H9 (cell line): Measurements from ENCODE around the gene CHGA. TPM values are rescaled to one million over a fixed set of nuclear protein-coding genes. Genes with fewer than 3 reads are reported as not detected.

ENCODE experiments used
- DNase-seq: peaks from one replicate; pipeline ENCODE4 v3.0.0-alpha.2; 2017
- H2AFZ ChIP-seq: one replicate; pipeline ENCODE4 v1.6.1; 2013; ENCODE audit warnings: mild to moderate bottlenecking, low read length, control low read depth, moderate library complexity
- H2AK5ac ChIP-seq: 2 replicates; pipeline ENCODE4 v1.6.1; 2013; ENCODE audit warnings: low read length, control low read depth, mixed read lengths; ENCODE audit not compliant: insufficient read length
- H2BK120ac ChIP-seq: one replicate; pipeline ENCODE4 v1.6.1; 2013; ENCODE audit warnings: low read depth, mild to moderate bottlenecking, low read length, control low read depth, inconsistent platforms; ENCODE audit not compliant: poor library complexity, severe bottlenecking
- H2BK12ac ChIP-seq: 2 replicates; pipeline ENCODE4 v1.6.1; 2013; ENCODE audit warnings: low read length, control low read depth, mixed read lengths, low read depth; ENCODE audit not compliant: insufficient read length
- H2BK15ac ChIP-seq: 2 replicates; pipeline ENCODE4 v1.6.1; 2013; ENCODE audit warnings: low read depth, low read length, control low read depth
- H2BK20ac ChIP-seq: one replicate; pipeline ENCODE4 v1.6.1; 2013; ENCODE audit warnings: low read depth, mild to moderate bottlenecking, low read length, control low read depth, inconsistent platforms; ENCODE audit not compliant: poor library complexity, severe bottlenecking
- H2BK5ac ChIP-seq: 2 replicates; pipeline ENCODE4 v1.6.1; 2013; ENCODE audit warnings: low read length, control low read depth, mixed read lengths; ENCODE audit not compliant: insufficient read length
- H3K14ac ChIP-seq: 2 replicates; pipeline ENCODE4 v1.6.1; 2013; ENCODE audit warnings: low read length, control low read depth; ENCODE audit not compliant: insufficient read depth
- H3K18ac ChIP-seq: 2 replicates; pipeline ENCODE4 v1.6.1; 2013; ENCODE audit warnings: low read depth, mild to moderate bottlenecking, mixed read lengths, low read length, control low read depth; ENCODE audit not compliant: insufficient read length
- H3K23ac ChIP-seq: 2 replicates; pipeline ENCODE4 v1.6.1; 2013; ENCODE audit warnings: low read length, control low read depth, mixed read lengths, low read depth; ENCODE audit not compliant: insufficient read length
- H3K23me2 ChIP-seq: 2 replicates; pipeline ENCODE4 v1.6.1; 2013; ENCODE audit warnings: low read depth, mild to moderate bottlenecking, mixed read lengths, low read length, control low read depth; ENCODE audit not compliant: insufficient read length, poor library complexity, severe bottlenecking
- H3K27ac ChIP-seq: 2 replicates; pipeline ENCODE4 v1.5.1; 2013; ENCODE audit warnings: low read length, control low read depth, mixed read lengths, low read depth; ENCODE audit not compliant: insufficient read length
- H3K27me3 ChIP-seq: 2 replicates; pipeline ENCODE4 v1.6.1; 2013; ENCODE audit warnings: low read length, control low read depth, inconsistent platforms; ENCODE audit not compliant: insufficient read depth
- H3K4ac ChIP-seq: 2 replicates; pipeline ENCODE4 v1.6.1; 2013; ENCODE audit warnings: low read depth, mild to moderate bottlenecking, control low read depth, inconsistent platforms, low read length, moderate library complexity
- H3K4me1 ChIP-seq: 2 replicates; pipeline ENCODE4 v1.6.1; 2013; ENCODE audit warnings: low read length, control low read depth, inconsistent platforms; ENCODE audit not compliant: insufficient read depth
- H3K4me2 ChIP-seq: 2 replicates; pipeline ENCODE4 v1.6.1; 2013; ENCODE audit warnings: low read length, control low read depth, mixed read lengths; ENCODE audit not compliant: insufficient read length, insufficient read depth
- H3K56ac ChIP-seq: 2 replicates; pipeline ENCODE4 v1.6.1; 2013; ENCODE audit warnings: low read depth, mild to moderate bottlenecking, mixed read lengths, low read length, control low read depth; ENCODE audit not compliant: insufficient read length
- H3K79me1 ChIP-seq: 2 replicates; pipeline ENCODE4 v1.6.1; 2013; ENCODE audit warnings: low read depth, mild to moderate bottlenecking, moderate library complexity, low read length, control low read depth, inconsistent platforms; ENCODE audit not compliant: insufficient read depth, poor library complexity, severe bottlenecking
- H3K79me2 ChIP-seq: 2 replicates; pipeline ENCODE4 v1.6.1; 2013; ENCODE audit warnings: low read length, control low read depth, inconsistent platforms; ENCODE audit not compliant: insufficient read depth
- H3K9ac ChIP-seq: 2 replicates; pipeline ENCODE4 v1.6.1; 2013; ENCODE audit warnings: low read length, control low read depth, mixed read lengths; ENCODE audit not compliant: insufficient read length; ENCODE audit errors: extremely low read depth
- H3K9me3 ChIP-seq: one replicate; pipeline ENCODE4 v1.6.1; 2013; ENCODE audit warnings: low read depth, low read length, inconsistent platforms; ENCODE audit not compliant: control insufficient read depth
- H3T11ph ChIP-seq: one replicate; pipeline ENCODE4 v1.6.1; 2013; ENCODE audit warnings: mild to moderate bottlenecking, low read length, control low read depth, inconsistent platforms
- H4K20me1 ChIP-seq: one replicate; pipeline ENCODE4 v1.6.1; 2013; ENCODE audit not compliant: control insufficient read depth, insufficient read length, insufficient read depth
- H4K5ac ChIP-seq: 2 replicates; pipeline ENCODE4 v1.6.1; 2013; ENCODE audit warnings: low read depth, mild to moderate bottlenecking, mixed read lengths, low read length, control low read depth; ENCODE audit not compliant: insufficient read length
- H4K8ac ChIP-seq: replicated peaks from 2 replicates; pipeline ENCODE4 v1.6.1; 2013; ENCODE audit warnings: low read length, control low read depth, mixed read lengths, low read depth; ENCODE audit not compliant: insufficient read length
- H4K91ac ChIP-seq: 2 replicates; pipeline ENCODE4 v1.6.1; 2013; ENCODE audit warnings: low read depth, mild to moderate bottlenecking, moderate library complexity, mixed read lengths, low read length, control low read depth; ENCODE audit not compliant: insufficient read length
- H3K27ac Mint-ChIP-seq, 3 experiments: 2 replicates in 2 of 3; 3 replicates in 1 of 3; pipeline ENCODE4 v1.8.0; 2020 to 2021; ENCODE audit warnings: mixed read lengths in 3 of 3, mild to moderate bottlenecking in 1 of 3, moderate library complexity in 1 of 3
- H3K27me3 Mint-ChIP-seq: 2 replicates; pipeline ENCODE4 v1.8.0; 2021; ENCODE audit warnings: low read depth, mild to moderate bottlenecking, moderate library complexity, mixed read lengths
- H3K36me3 Mint-ChIP-seq, 3 experiments: 2 replicates in 2 of 3; 3 replicates in 1 of 3; pipeline ENCODE4 v1.8.0; 2020 to 2021; ENCODE audit warnings: low read depth in 3 of 3, mixed read lengths in 3 of 3; ENCODE audit not compliant: insufficient read depth in 1 of 3
- H3K4me1 Mint-ChIP-seq, 2 experiments: 2 replicates each; pipeline ENCODE4 v1.8.0; 2020; ENCODE audit warnings: mixed read lengths in 2 of 2
- H3K4me3 Mint-ChIP-seq, 2 experiments: 2 replicates in 1 of 2; 3 replicates in 1 of 2; pipeline ENCODE4 v1.8.0; 2020 to 2021; ENCODE audit warnings: mild to moderate bottlenecking in 2 of 2, mixed read lengths in 2 of 2, moderate library complexity in 1 of 2
- H3K9me3 Mint-ChIP-seq, 2 experiments: 2 replicates in 1 of 2; 3 replicates in 1 of 2; pipeline ENCODE4 v1.8.0; 2020; ENCODE audit warnings: mild to moderate bottlenecking in 2 of 2, mixed read lengths in 2 of 2, moderate library complexity in 1 of 2
- CTCF ChIP-seq: fragments of 200-600 bp; sonication (generic); conservative IDR thresholded peaks from 3 replicates; pipeline ENCODE4 v1.8.0; 2021; ENCODE audit warnings: antibody characterized with exemption, mild to moderate bottlenecking
- WGBS: extraction: QIAGEN DNeasy Blood & Tissue Kit; methylation state at CpG from one replicate; pipeline ENCODE4 v1.1.7; 2013; ENCODE audit warnings: missing lambda C conversion rate, low lambda C conversion rate, mixed read lengths; ENCODE audit not compliant: insufficient read length; ENCODE audit errors: extremely low coverage; 5-methylcytosine and 5-hydroxymethylcytosine counted together
- total RNA-seq: library from RNA; stranded (reverse); gene quantifications from 2 replicates; pipeline ENCODE4 v1.2.1, GENCODE V29; 2021

The CHGA gene
- total RNA-seq, 1 experiment from 2014 or later: 6.7 TPM

- no peak overlapping the region for H2AK5ac ChIP-seq
- no peak overlapping the region for H3T11ph ChIP-seq
- Mint-ChIP-seq H3K27me3 (no peaks in the 10 kb centered on the region; the same call in 1 of the 2 replicates), H3K36me3 (peaks cover 0 to 3% (median 0%) of the 10 kb centered on the region in 3 experiments; a peak in 3 of 7 replicates), H3K4me1 (no peaks in the 10 kb centered on the region), H3K27ac (no peak overlapping the region), H3K9me3 (no peaks in the 10 kb centered on the region; a peak in 1 of 5 replicates), H3K4me3 (no peak overlapping the region)
- no peak overlapping the region for H3K18ac ChIP-seq
- H3K27ac ChIP-seq: no peak overlapping the region
- no peak overlapping the region; the same call in 1 of the 2 replicates for H3K14ac ChIP-seq
- TF ChIP-seq CTCF: no peak
- no peak overlapping the region for H4K8ac ChIP-seq
- no peak overlapping the region for H4K5ac ChIP-seq
- H4K91ac ChIP-seq: no peak overlapping the region
- no peaks in the 10 kb centered on the region for H3K79me1 ChIP-seq
- no peak overlapping the region for H2BK120ac ChIP-seq
- no peaks in the 10 kb centered on the region for H3K4me1 ChIP-seq
- H2BK5ac ChIP-seq: no peak overlapping the region
- DNase-seq: no peak
- H3K79me2 ChIP-seq: no peaks in the 10 kb centered on the region
- H3K23me2 ChIP-seq: no peaks in the 10 kb centered on the region
- no peaks in the 10 kb centered on the region for H3K27me3 ChIP-seq
- no peak overlapping the region for H2BK15ac ChIP-seq
- no peak overlapping the region for H3K9ac ChIP-seq
- no peak overlapping the region for H2BK20ac ChIP-seq
- H3K4me2 ChIP-seq: no peak overlapping the region
- no peak overlapping the region for H3K23ac ChIP-seq
- H4K20me1 ChIP-seq: no peaks in the 10 kb centered on the region
- no CpG with 5 or more reads among the region's 19 CpGs for WGBS
- no peak overlapping the region for H3K56ac ChIP-seq
- H3K9me3 ChIP-seq: no peaks in the 10 kb centered on the region
- no peak overlapping the region for H2BK12ac ChIP-seq
- H3K4ac ChIP-seq: no peak overlapping the region
- no peak overlapping the region for H2AFZ ChIP-seq
These were observed 11.5 kb downstream of the CHGA start for GRCh38 chr14:92934196-92935085.
